HUES64 (cell line): ENCODE data around the gene MRC2.

Experiments used
- H3K27ac ChIP-seq: 2 replicates; pipeline ENCODE4 v1.7.0; 2013; ENCODE audit warnings: low read depth, low read length, inconsistent platforms
- H3K27me3 ChIP-seq: 2 replicates; pipeline ENCODE4 v1.6.1; 2013; ENCODE audit warnings: mild to moderate bottlenecking, low read length; ENCODE audit not compliant: insufficient read depth
- H3K36me3 ChIP-seq: 2 replicates; pipeline ENCODE4 v1.6.1; 2013; ENCODE audit warnings: mild to moderate bottlenecking, low read length; ENCODE audit not compliant: insufficient read depth
- H3K4me1 ChIP-seq: 2 replicates; pipeline ENCODE4 v1.6.1; 2013; ENCODE audit warnings: mild to moderate bottlenecking, low read length, moderate library complexity; ENCODE audit not compliant: insufficient read depth
- H3K4me3 ChIP-seq: 2 replicates; pipeline ENCODE4 v1.5.1; 2013; ENCODE audit warnings: mild to moderate bottlenecking, low read length, moderate library complexity
- H3K9ac ChIP-seq: 2 replicates; pipeline ENCODE4 v1.6.1; 2013; ENCODE audit warnings: mild to moderate bottlenecking, low read depth, low read length
- H3K9me3 ChIP-seq: 2 replicates; pipeline ENCODE4 v1.6.1; 2013; ENCODE audit warnings: low read depth, low read length; ENCODE audit not compliant: insufficient read depth
- WGBS: fragments of 150-250, 120-280 bp; methylation state at CpG from one replicate; pipeline ENCODE4 v1.1.7; 2013; ENCODE audit warnings: missing lambda C conversion rate; 5-methylcytosine and 5-hydroxymethylcytosine counted together

Gene MRC2

DNA sequence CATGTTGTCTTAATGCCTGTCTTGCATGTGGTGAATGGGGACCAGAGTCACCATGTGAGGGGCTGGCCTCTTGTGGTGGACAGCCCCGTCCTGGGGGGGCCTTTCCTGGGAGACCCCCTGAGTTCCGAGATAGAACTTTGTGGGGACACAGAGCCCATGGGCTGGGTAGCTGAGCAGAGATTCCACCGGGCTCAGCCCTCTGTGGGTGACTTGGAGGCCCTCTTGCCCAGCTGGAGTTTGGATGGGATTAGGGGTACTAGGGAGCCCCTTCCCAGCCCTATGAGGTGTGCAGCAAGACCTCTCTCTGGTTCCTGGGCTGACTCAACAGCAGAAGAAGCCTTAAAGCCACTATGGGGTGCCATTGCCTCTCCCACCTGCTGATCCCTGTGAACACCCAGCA is 38.1 kb downstream of the MRC2 start:
- Histone ChIP-seq H3K27ac (no peak overlapping the region), H3K36me3 (peaks cover 9% of the 10 kb centered on the region; the same call in 1 of the 2 replicates), H3K4me3 (no peak overlapping the region), H3K27me3 (no peaks in the 10 kb centered on the region), H3K4me1 (no peaks in the 10 kb centered on the region), H3K9ac (no peak overlapping the region), H3K9me3 (no peaks in the 10 kb centered on the region; the same call in 1 of the 2 replicates)
- over 99% methylated on average over 3 of the region's 3 CpGs for WGBS

DNA sequence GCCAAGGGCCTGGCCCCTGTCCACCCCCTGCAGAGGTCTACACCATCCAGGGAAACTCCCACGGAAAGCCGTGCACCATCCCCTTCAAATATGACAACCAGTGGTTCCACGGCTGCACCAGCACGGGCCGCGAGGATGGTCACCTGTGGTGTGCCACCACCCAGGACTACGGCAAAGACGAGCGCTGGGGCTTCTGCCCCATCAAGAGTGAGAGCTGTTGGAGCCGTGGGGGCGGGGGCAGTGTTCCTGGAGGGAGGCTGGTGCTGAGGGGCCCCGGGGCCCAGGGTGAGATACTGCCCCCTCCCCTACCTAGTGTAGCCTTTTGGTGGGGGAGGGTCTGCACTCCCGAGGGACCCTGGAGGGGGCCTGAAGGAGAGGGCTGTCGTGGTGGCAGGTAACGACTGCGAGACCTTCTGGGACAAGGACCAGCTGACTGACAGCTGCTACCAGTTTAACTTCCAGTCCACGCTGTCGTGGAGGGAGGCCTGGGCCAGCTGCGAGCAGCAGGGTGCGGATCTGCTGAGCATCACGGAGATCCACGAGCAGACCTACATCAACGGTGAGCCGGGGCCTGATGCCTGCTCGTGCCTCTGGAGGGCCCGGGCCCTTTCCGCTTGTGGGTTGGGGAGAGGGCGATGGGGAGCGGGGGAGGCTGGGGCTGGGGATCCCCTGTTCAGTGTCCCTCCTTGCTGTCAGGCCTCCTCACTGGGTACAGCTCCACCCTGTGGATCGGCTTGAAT is 38.8 kb downstream of the MRC2 start:
- Histone ChIP-seq H3K27ac (no peak overlapping the region), H3K4me1 (no peaks in the 10 kb centered on the region), H3K9me3 (no peaks in the 10 kb centered on the region), H3K36me3 (peaks cover 9% of the 10 kb centered on the region; the same call in 1 of the 2 replicates), H3K27me3 (no peaks in the 10 kb centered on the region), H3K9ac (no peak overlapping the region), H3K4me3 (no peak overlapping the region)
- WGBS = 92% methylated on average over 29 of the region's 30 CpGs

DNA sequence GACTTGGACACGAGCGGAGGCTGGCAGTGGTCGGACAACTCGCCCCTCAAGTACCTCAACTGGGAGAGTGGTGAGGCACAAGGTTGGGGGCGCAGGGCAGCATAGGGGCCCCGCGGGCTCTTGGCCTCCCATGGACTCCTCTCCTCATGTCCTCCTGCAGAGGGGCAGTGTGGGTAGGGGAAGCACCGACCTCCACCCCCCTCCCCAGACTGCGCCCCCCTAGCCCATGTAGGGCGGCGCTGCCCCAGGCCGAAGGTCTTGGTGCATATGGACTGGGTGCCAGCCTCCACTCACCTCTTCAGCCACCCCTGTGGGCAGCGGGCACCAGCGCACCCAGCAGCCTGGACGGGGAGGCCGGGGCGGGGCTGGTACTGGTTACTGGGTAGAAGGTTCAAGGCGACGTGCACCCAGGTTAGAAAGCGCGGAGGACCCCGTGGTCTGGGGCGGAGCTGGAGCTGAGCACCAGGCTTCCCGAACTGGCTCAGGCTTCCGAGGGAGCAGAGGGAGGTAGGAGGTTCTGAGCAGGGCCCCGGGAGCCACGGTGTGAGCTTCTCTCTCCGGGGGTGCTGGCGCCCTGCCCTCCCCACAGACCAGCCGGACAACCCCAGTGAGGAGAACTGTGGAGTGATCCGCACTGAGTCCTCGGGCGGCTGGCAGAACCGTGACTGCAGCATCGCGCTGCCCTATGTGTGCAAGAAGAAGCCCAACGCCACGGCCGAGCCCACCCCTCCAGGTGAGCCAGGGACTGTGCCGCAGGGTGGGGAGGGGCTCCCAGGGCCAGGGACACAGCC is 39.5 kb downstream of the MRC2 start:
- 96% methylated on average over 40 of the region's 40 CpGs for WGBS
- Histone ChIP-seq H3K9me3 (no peaks in the 10 kb centered on the region), H3K27me3 (no peaks in the 10 kb centered on the region), H3K4me3 (no peak overlapping the region), H3K27ac (no peak overlapping the region), H3K36me3 (peaks cover 9% of the 10 kb centered on the region; the same call in 1 of the 2 replicates), H3K9ac (no peak overlapping the region), H3K4me1 (no peaks in the 10 kb centered on the region)

DNA sequence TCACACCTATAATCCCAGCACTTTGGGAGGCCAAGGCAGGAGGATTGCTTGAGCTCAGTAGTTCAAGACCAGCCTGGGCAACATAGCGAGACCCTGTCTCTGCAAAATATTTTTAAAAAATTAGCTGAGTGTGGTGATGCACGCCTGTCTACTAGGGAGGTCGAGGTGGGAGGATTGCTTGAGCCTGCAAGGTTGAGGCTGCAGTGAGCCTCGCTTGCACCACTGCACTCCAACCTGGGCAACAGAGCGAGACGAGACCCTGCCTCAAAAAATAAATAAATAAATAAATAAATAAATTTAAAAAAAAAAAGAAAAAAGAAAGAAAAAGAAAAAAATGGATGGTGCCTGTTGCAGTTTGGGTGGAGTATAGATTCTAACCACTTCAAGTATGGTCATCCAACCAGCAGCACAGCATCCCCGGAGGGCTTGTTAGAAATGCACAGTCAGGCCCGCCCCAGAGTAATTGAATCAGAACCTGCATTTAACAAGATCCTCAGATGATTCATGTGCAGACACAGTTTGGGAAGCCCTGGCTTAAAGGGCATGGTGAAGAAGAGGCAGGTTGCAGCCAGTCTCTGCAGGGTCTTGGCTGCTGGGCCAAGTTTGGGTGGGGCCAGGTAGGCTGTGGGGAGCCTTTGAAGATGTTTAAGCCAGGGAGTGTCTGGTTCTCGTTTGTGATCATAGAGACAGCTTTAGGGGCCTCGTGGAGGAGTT is 40.8 kb downstream of the MRC2 start:
- H3K4me1 ChIP-seq = no peaks in the 10 kb centered on the region
- H3K9ac ChIP-seq = no peak overlapping the region
- 82% methylated on average over 8 of the region's 10 CpGs for WGBS
- no peak overlapping the region for H3K4me3 ChIP-seq
- H3K36me3 ChIP-seq = peaks cover 10% of the 10 kb centered on the region; the same call in 1 of the 2 replicates
- H3K9me3 ChIP-seq = no peaks in the 10 kb centered on the region
- H3K27ac ChIP-seq = no peak overlapping the region
- H3K27me3 ChIP-seq = no peaks in the 10 kb centered on the region

DNA sequence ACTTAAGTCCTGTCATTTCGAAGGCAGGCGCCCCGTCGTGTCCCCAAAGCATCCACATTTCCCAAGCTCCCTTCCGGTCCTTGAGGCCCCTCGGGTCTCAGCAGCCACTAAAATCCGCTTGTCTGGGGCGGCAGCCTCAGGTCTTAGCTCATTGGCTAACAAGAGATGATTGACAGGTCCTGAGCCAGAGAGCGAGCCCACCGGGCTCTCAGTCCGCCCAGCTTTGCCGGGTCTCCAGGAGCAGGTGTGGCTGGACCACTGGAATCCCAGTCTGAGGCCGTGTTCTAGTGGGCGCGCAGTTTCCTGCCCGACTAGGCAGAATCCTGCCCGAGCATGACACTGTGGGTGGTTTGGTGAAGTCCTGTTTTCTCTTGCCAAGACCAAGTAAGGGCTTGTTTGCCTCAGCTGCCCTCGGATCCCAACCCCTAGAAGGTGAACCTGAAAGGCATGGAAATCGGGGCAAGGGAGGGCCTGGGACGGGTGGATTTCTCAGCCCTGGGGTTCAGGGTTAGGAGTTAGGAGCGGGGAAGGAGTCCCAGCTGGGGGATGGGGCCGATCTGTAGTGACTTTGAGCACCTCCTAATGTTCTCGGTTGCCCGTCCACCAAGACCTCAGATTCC is 42.8 kb downstream of the MRC2 start:
- 88% methylated on average over 24 of the region's 24 CpGs for WGBS
- no peak overlapping the region for H3K4me3 ChIP-seq
- no peak overlapping the region for H3K9ac ChIP-seq
- no peaks in the 10 kb centered on the region for H3K9me3 ChIP-seq
- H3K27ac ChIP-seq = no peak overlapping the region
- no peaks in the 10 kb centered on the region for H3K4me1 ChIP-seq
- peaks cover 17% of the 10 kb centered on the region for H3K36me3 ChIP-seq
- no peaks in the 10 kb centered on the region for H3K27me3 ChIP-seq

DNA sequence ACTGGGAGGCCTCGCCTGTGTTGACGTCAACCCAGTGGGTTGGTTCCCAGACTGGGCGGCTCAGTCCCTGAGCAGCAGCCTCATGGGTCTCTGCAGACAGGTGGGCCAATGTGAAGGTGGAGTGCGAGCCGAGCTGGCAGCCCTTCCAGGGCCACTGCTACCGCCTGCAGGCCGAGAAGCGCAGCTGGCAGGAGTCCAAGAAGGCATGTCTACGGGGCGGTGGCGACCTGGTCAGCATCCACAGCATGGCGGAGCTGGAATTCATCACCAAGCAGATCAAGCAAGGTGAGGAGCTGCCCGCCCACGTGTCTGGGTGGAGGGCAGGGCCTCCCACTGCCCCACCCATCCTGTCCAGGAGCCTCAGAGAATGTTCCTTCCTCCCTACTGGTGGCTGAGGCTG is 44.1 kb downstream of the MRC2 start:
- Histone ChIP-seq H3K27ac (no peak overlapping the region), H3K36me3 (peaks cover 25% of the 10 kb centered on the region), H3K9me3 (no peaks in the 10 kb centered on the region), H3K4me3 (no peak overlapping the region), H3K4me1 (no peaks in the 10 kb centered on the region), H3K27me3 (no peaks in the 10 kb centered on the region), H3K9ac (no peak overlapping the region)
- WGBS = 89% methylated on average over 14 of the region's 14 CpGs

DNA sequence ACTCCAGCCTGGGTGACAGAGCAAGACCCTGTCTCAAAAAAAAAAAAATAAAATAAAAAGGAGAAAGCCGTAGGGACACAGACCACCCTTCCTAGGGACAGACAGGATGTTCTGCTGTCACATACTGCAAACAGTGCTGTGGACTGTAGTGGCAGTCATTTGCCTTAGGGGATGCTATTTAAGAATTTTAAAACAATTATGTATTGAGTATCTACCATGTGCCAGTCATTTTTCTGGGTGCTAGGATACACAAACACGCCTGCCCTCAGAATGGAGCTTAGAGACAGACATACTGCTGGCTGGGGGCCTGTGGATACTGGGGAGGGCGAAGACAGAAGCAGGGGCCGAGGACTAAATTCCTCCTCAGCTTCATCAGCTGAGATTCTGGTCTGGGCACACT is 45.5 kb downstream of the MRC2 start:
- no peaks in the 10 kb centered on the region for H3K9me3 ChIP-seq
- peaks cover 22% of the 10 kb centered on the region for H3K36me3 ChIP-seq
- H3K27me3 ChIP-seq = no peaks in the 10 kb centered on the region
- 91% methylated on average over 4 of the region's 4 CpGs for WGBS
- no peak overlapping the region for H3K27ac ChIP-seq
- no peak overlapping the region for H3K9ac ChIP-seq
- no peak overlapping the region for H3K4me3 ChIP-seq
- H3K4me1 ChIP-seq = no peaks in the 10 kb centered on the region

DNA sequence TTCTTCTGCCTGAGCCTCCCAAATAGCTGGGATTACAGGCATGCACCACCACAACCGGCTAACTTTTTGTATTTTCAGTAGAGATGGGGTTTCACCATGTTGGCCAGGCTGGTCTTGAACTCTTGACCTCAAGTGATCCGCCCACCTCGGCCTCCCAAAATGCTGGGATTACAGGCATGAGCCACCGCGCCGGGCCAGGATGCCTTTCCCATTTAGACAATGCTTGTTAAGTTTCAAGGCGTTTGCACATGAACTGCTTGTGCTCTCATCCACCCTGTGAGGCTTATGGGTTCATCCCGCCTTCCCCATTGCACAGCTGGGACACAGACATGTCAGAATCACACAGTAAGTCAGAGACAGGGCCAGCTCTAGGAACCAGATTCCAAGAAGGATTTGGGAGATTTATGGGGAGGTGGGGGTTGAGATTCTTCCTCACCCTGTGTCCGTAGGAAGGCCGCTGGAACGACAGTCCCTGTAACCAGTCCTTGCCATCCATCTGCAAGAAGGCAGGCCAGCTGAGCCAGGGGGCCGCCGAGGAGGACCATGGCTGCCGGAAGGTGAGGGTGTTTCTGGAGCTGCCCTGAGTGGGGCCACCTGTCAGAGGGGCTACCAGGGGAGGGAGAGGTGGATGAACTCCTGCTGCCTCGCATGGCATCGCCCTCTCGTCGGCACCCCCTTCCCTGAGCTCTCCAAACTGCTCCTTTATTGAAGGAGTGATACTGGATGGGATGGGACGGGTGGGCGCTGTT is 46.3 kb downstream of the MRC2 start:
- Histone ChIP-seq H3K36me3 (peaks cover 19% of the 10 kb centered on the region), H3K9ac (no peak overlapping the region), H3K27me3 (no peaks in the 10 kb centered on the region), H3K4me3 (no peak overlapping the region), H3K4me1 (no peaks in the 10 kb centered on the region), H3K27ac (no peak overlapping the region), H3K9me3 (no peaks in the 10 kb centered on the region)
- WGBS = 92% methylated on average over 14 of the region's 20 CpGs

DNA sequence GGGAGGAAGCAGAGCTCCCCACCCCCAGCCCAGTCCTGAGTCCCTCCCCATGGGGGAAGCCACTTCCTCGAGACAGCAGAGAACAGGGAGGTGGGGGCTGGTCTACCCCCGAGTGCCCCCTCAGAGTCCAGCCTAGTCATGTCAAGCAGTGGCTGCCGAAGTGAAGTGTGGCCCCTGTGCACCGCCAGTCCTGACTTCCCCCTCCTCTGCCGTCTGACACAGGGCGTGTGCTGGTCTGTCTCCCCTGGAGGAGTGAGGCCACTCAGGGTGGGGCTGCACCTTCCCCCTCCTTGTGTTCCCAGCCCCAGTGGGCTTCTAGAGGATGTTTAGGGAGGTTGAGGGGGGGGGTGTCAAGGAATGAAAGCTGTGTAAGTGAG is 46.9 kb downstream of the MRC2 start:
- peaks cover 19% of the 10 kb centered on the region for H3K36me3 ChIP-seq
- H3K9me3 ChIP-seq = no peaks in the 10 kb centered on the region
- no peaks in the 10 kb centered on the region for H3K27me3 ChIP-seq
- no peak overlapping the region for H3K4me3 ChIP-seq
- no peak overlapping the region for H3K27ac ChIP-seq
- no peak overlapping the region for H3K9ac ChIP-seq
- WGBS = 93% methylated on average over 6 of the region's 6 CpGs
- H3K4me1 ChIP-seq = no peaks in the 10 kb centered on the region

DNA sequence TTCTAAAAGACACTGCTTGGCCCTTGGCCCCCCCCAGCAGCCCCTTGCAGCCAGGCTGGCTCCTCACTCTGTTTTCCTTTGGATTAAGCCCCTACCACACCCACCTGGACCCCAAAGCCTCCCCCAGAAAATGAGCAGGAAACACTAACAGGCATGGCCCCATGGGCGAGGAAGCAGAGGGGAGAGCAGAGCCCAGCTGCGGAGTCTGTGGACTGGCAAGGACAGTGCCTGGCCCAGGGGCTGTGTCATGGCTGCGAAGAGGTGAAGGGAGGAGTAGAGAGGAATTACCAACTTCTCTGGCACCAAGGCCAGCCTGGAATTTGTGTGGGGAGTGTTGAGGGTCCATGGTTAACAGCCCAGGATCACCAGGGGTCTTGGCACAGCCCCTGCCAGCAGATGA is 47.4 kb downstream of the MRC2 start:
- Histone ChIP-seq H3K4me3 (no peak overlapping the region), H3K9ac (no peak overlapping the region), H3K4me1 (no peaks in the 10 kb centered on the region), H3K27me3 (no peaks in the 10 kb centered on the region), H3K27ac (no peak overlapping the region), H3K36me3 (peaks cover 19% of the 10 kb centered on the region), H3K9me3 (no peaks in the 10 kb centered on the region)
- WGBS = 86% methylated on average over 3 of the region's 3 CpGs
